IMR-90 (cell line): ENCODE measurements around the gene NCS1. TPM values are rescaled to one million over a fixed set of nuclear protein-coding genes. Genes with fewer than 3 reads are reported as not detected.
A peak's percentile ranks its signal among the peaks of the same experiment; 100 is the strongest.

Experiments used
- ATAC-seq: fragments of 200-7000 bp; cut with Tn5 transposase; 2 replicates; pipeline ENCODE4 v1.9.1; 2020; ENCODE audit warnings: low read depth, mild to moderate bottlenecking, moderate library complexity
- BruUV-seq: library from RNA; stranded (reverse); fragments of 400-500 nt; replicated peaks from 2 replicates; lab custom pipeline; 2021; lab: Mats Ljungman, UMichigan
- CTCF ChIA-PET: fragments of 300-600 bp; formaldehyde crosslinking; extraction: SDS; loops from one replicate; lab custom pipeline; 2021; ENCODE audit warnings: antibody characterized with exemption; lab: Yijun Ruan, JAX
- POLR2A ChIA-PET: fragments of 300-600 bp; sonication (Branson Sonifier 250); formaldehyde crosslinking; loops from one replicate; lab custom pipeline; 2022; ENCODE audit warnings: antibody characterized with exemption; ENCODE audit not compliant: unreplicated experiment; lab: Charles Lee
- DNase-seq: peaks from one replicate; pipeline ENCODE4 v3.0.0; 2013
- H2AFZ ChIP-seq: replicated peaks from 2 replicates; pipeline ENCODE3; 2013; ENCODE audit warnings: low read length, mild to moderate bottlenecking; ENCODE audit not compliant: poor library complexity
- H2AK5ac ChIP-seq: 2 replicates; pipeline ENCODE4 v1.6.1; 2013; ENCODE audit warnings: low read depth, low read length, inconsistent platforms
- H2AK9ac ChIP-seq: replicated peaks from 2 replicates; pipeline ENCODE3; 2013; ENCODE audit warnings: mild to moderate bottlenecking, low read depth, low read length, moderate library complexity; ENCODE audit not compliant: poor library complexity
- H2BK120ac ChIP-seq: 2 replicates; pipeline ENCODE4 v1.6.1; 2013; ENCODE audit warnings: low read depth, low read length, inconsistent platforms
- H2BK15ac ChIP-seq: 3 replicates; pipeline ENCODE4 v1.6.1; 2013; ENCODE audit warnings: low read depth, low read length, inconsistent platforms
- H2BK20ac ChIP-seq: 2 replicates; pipeline ENCODE4 v1.6.1; 2013; ENCODE audit warnings: low read depth, mild to moderate bottlenecking, inconsistent platforms, low read length, moderate library complexity
- H2BK5ac ChIP-seq: 2 replicates; pipeline ENCODE4 v1.6.1; 2013; ENCODE audit warnings: mild to moderate bottlenecking, low read depth, low read length, inconsistent platforms; ENCODE audit not compliant: poor library complexity, severe bottlenecking
- H3K14ac ChIP-seq: replicated peaks from 2 replicates; pipeline ENCODE4 v1.6.1; 2013; ENCODE audit warnings: low read depth, low read length, inconsistent platforms
- H3K18ac ChIP-seq: 2 replicates; pipeline ENCODE4 v1.6.1; 2013; ENCODE audit warnings: low read depth, low read length, control low read depth
- H3K23ac ChIP-seq: 2 replicates; pipeline ENCODE4 v1.6.1; 2013; ENCODE audit warnings: low read depth, low read length, inconsistent platforms
- H3K27ac ChIP-seq: 2 replicates; pipeline ENCODE4 v1.5.1; 2013; ENCODE audit warnings: mild to moderate bottlenecking, control low read depth, low read length; ENCODE audit not compliant: insufficient read depth
- H3K27me3 ChIP-seq: 2 replicates; pipeline ENCODE4 v1.6.1; 2013; ENCODE audit warnings: low read length; ENCODE audit not compliant: control insufficient read depth, insufficient read depth
- H3K36me3 ChIP-seq: 2 replicates; pipeline ENCODE4 v1.6.1; 2013; ENCODE audit warnings: low read length, mixed read lengths; ENCODE audit not compliant: control insufficient read depth, insufficient read depth
- H3K4ac ChIP-seq: 2 replicates; pipeline ENCODE4 v1.6.1; 2013; ENCODE audit warnings: low read depth, low read length, inconsistent platforms
- H3K4me1 ChIP-seq: 2 replicates; pipeline ENCODE4 v1.6.1; 2013; ENCODE audit warnings: low read length, mixed read lengths; ENCODE audit not compliant: control insufficient read depth, insufficient read depth
- H3K4me2 ChIP-seq: 2 replicates; pipeline ENCODE4 v1.6.1; 2013; ENCODE audit warnings: low read depth, mild to moderate bottlenecking, control low read depth, low read length, moderate library complexity
- H3K4me3 ChIP-seq: 2 replicates; pipeline ENCODE4 v1.5.1; 2013; ENCODE audit warnings: low read depth, mild to moderate bottlenecking, control low read depth, low read length, moderate library complexity; ENCODE audit not compliant: insufficient read depth
- H3K56ac ChIP-seq: 2 replicates; pipeline ENCODE4 v1.6.1; 2013; ENCODE audit warnings: low read length, inconsistent platforms; ENCODE audit not compliant: insufficient read depth; ENCODE audit errors: extremely low read depth
- H3K79me1 ChIP-seq, 2 experiments: 2 replicates each; pipeline ENCODE4 v1.6.1; 2013; ENCODE audit warnings: low read length in 2 of 2, inconsistent platforms in 1 of 2, low read depth in 1 of 2
- H3K9ac ChIP-seq: 2 replicates; pipeline ENCODE4 v1.6.1; 2013; ENCODE audit warnings: low read depth, low read length, control low read depth
- H3K9me1 ChIP-seq: 2 replicates; pipeline ENCODE4 v1.6.1; 2013; ENCODE audit warnings: low read length, inconsistent platforms; ENCODE audit not compliant: insufficient read depth
- H3K9me3 ChIP-seq: 2 replicates; pipeline ENCODE4 v1.6.1; 2013; ENCODE audit warnings: low read length; ENCODE audit not compliant: control insufficient read depth, insufficient read depth
- H4K20me1 ChIP-seq: 2 replicates; pipeline ENCODE4 v1.6.1; 2013; ENCODE audit warnings: low read length, inconsistent platforms; ENCODE audit not compliant: insufficient read depth
- H4K5ac ChIP-seq: 2 replicates; pipeline ENCODE4 v1.6.1; 2013; ENCODE audit warnings: mild to moderate bottlenecking, low read depth, low read length, control low read depth
- H4K8ac ChIP-seq, 2 experiments: 2 replicates each; pipeline ENCODE4 v1.6.1; 2013; ENCODE audit warnings: low read depth in 2 of 2, low read length in 2 of 2, control low read depth in 1 of 2, inconsistent platforms in 1 of 2
- H4K91ac ChIP-seq: 2 replicates; pipeline ENCODE4 v1.6.1; 2013; ENCODE audit warnings: low read depth, low read length, inconsistent platforms; ENCODE audit not compliant: insufficient read depth
- BHLHE40 ChIP-seq: fragments of 150-350 bp; IDR thresholded peaks from 2 replicates; pipeline ENCODE4 v1.6.1; 2016; ENCODE audit warnings: mild to moderate bottlenecking, low read depth, low read length
- CEBPB ChIP-seq: IDR thresholded peaks from 2 replicates; pipeline ENCODE4 v1.6.1; 2012; ENCODE audit warnings: low read depth, low read length, improper control_type of control experiment
- CHD1 ChIP-seq: IDR thresholded peaks from 2 replicates; pipeline ENCODE4 v1.6.1; 2012; ENCODE audit warnings: low read depth, low read length, improper control_type of control experiment
- FOS ChIP-seq: fragments of 150-350 bp; IDR thresholded peaks from 2 replicates; pipeline ENCODE4 v1.6.1; 2016; ENCODE audit warnings: low read depth, low read length
- MXI1 ChIP-seq: IDR thresholded peaks from 2 replicates; pipeline ENCODE4 v1.6.1; 2012; ENCODE audit warnings: low read depth, mild to moderate bottlenecking, low read length, moderate library complexity, borderline replicate concordance
- RCOR1 ChIP-seq: IDR thresholded peaks from 2 replicates; pipeline ENCODE4 v1.6.1; 2012; ENCODE audit warnings: mild to moderate bottlenecking, low read length, improper control_type of control experiment; ENCODE audit not compliant: insufficient replicate concordance
- WGBS, 2 experiments: methylation state at CpG; one replicate each; pipeline versions ENCODE4 v1.1.5 to v1.1.7; 2013; ENCODE audit warnings: missing lambda C conversion rate in 2 of 2; ENCODE audit not compliant: insufficient read length in 1 of 2; ENCODE audit errors: extremely low coverage in 2 of 2; 5-methylcytosine and 5-hydroxymethylcytosine counted together
- dilution Hi-C: fragments of 300-500 bp; cut with HindIII; formaldehyde crosslinking; loops from one replicate; pipeline ENCODE4 v1.14.3; 2018; ENCODE audit warnings: low sequenced_read_pairs; ENCODE audit not compliant: unreplicated experiment
- in situ Hi-C: fragments of 300-500 bp; cut with MboI; formaldehyde crosslinking; loops from 3 replicates; pipeline ENCODE4 v1.14.3; 2019; ENCODE audit warnings: low sequenced_read_pairs, inconsistent platforms, mixed read lengths
- intact Hi-C: fragments of 100-400 bp; cut with micrococcal nuclease; formaldehyde crosslinking; loops from 2 replicates; pipeline ENCODE4 v1.10.0; 2022
- polyA plus RNA-seq, 3 experiments: library from polyadenylated mRNA; depleted of rRNA; stranded (reverse); fragments of >200 nt; gene quantifications; 2 replicates each; pipeline ENCODE4 v1.2.3, GENCODE V29; 2012; ENCODE audit warnings: low replicate concordance in 1 of 3
- total RNA-seq: library from RNA; depleted of rRNA; stranded (reverse); fragments of >200 nt; gene quantifications from 2 replicates; pipeline ENCODE4 v1.2.3, GENCODE V29; 2012
- TF ChIP-seq, protein P1 (sequence below): fragments of 150-350 bp; IDR thresholded peaks from 2 replicates; pipeline ENCODE4 v1.6.1; 2016; ENCODE audit warnings: low read depth, mild to moderate bottlenecking, low read length, moderate library complexity, borderline replicate concordance

NCS1 gene
- total and polyA plus RNA-seq, 2 of the 4 experiments (the other 2 are of a cell fraction) = 41.0 to 60.5 TPM

DNA sequence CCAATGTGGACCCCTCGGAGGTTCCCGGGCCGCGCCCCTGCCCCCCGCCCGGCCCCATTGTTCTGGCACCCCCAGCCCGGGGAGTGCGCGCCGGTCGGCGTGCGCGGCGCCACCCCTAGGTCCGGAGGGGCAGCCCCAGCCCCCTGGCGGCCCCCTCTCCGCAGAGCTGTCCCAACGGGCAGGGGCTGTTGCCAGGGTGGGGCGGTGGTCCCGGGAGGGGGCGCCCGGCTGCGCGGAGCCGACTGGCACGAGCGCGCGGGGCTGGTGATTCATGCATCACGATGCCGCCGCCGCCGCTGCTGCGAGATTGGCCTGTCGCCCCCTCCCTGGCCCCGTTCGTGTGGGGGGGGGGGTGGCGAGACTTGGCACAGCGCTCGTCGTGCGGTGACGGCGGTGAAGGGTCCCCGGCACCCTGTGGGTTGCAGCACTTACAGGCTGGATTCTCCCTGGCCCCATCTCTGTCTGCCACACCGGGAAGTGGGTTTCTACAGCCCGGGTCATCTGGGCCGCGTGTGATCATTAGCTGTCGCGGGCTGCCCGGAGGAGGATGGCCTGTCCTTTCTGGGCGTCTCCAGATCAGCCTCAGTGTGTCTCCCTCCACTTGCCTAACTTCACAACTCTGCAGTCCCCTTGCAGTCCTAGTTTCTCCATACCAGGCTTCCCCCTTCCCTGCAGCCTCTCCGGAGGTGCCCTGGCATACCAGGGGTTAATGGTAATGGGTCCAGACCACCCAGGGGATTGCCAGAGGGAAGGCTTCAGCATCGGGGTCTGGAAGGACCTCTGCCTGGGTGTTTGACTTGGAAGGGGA, 858 bp downstream of the NCS1 start (continued):
- TF ChIP-seq MXI1 (peak; percentile 52; the same call in 1 of the 2 replicates), CHD1 (no peak)

DNA sequence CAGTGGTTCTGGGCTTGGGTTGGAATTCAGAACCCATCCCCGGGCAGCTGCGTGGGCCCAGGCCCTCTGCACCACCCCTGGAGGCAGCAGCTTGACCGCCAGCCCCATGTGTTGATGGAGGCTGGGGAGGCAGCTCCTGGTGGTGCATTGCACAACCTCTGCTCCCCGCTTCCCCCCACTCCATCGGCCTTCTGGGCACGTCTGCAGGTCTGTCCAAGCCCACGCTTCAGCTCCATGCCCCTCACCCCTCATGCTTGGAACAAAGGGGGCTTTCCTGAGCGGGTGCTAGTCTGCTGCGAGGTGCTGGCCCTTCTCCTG, 1.4 kb downstream of the NCS1 start:
- intact Hi-C loops = loop anchor here (1.0 to 2.0 kb wide), 2 partner anchors 63 to 66 kb away; no protein-coding TSS in a partner anchor
- H2AK5ac ChIP-seq = peak overlapping the region; percentile 61
- peaks cover 13% of the 10 kb centered on the region for H3K4me1 ChIP-seq
- peak; percentile 41 for ATAC-seq
- H3K27ac ChIP-seq = peak overlapping the region; percentile 70
- H3K79me1 ChIP-seq = peaks cover 18 to 56% of the 10 kb centered on the region in 2 experiments; a peak in 3 of 4 replicates
- peak overlapping the region; percentile 93 for H3K4me2 ChIP-seq
- peak; percentile 28 for DNase-seq
- H2BK120ac ChIP-seq = no peak overlapping the region
- no peak overlapping the region for H3K18ac ChIP-seq
- peak overlapping the region; percentile 36; the same call in 1 of the 2 replicates for H3K56ac ChIP-seq
- H2BK20ac ChIP-seq = no peak overlapping the region
- peak overlapping the region; percentile 88 for H3K4ac ChIP-seq
- peak overlapping the region; percentile 85 for H2AFZ ChIP-seq
- H3K27me3 ChIP-seq = no peaks in the 10 kb centered on the region
- H3K14ac ChIP-seq = peak overlapping the region; percentile 93
- H2AK9ac ChIP-seq = peak overlapping the region; percentile 75
- ChIA-PET CTCF (interaction anchor here (0.9 kb wide), 1 partner anchor 67 kb away, joined by 3 read pairs; no protein-coding TSS in a partner anchor), POLR2A (interaction anchor here (0.6 kb wide), 1 partner anchor 207 kb away, joined by 3 read pairs; no protein-coding TSS in a partner anchor)
- no TSS peak for BruUV-seq
- dilution Hi-C loops = no loop called here
- H3K9ac ChIP-seq = peak overlapping the region; percentile 56
- no peaks in the 10 kb centered on the region for H3K9me3 ChIP-seq
- H3K9me1 ChIP-seq = peaks cover 24% of the 10 kb centered on the region
- peak overlapping the region; percentile 48; the same call in 1 of the 2 replicates for H3K23ac ChIP-seq
- no peak overlapping the region for H4K5ac ChIP-seq
- H3K4me3 ChIP-seq = peak overlapping the region; percentile 71
- H2BK15ac ChIP-seq = no peak overlapping the region; the same call in 2 of the 3 replicates
- TF ChIP-seq FOS (no peak), CEBPB (peak; percentile 91), RCOR1 (no peak), BHLHE40 (no peak)
- TF ChIP-seq, protein P1, sequence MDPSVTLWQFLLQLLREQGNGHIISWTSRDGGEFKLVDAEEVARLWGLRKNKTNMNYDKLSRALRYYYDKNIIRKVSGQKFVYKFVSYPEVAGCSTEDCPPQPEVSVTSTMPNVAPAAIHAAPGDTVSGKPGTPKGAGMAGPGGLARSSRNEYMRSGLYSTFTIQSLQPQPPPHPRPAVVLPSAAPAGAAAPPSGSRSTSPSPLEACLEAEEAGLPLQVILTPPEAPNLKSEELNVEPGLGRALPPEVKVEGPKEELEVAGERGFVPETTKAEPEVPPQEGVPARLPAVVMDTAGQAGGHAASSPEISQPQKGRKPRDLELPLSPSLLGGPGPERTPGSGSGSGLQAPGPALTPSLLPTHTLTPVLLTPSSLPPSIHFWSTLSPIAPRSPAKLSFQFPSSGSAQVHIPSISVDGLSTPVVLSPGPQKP = no peak
- H4K20me1 ChIP-seq = peaks cover 53% of the 10 kb centered on the region
- peak overlapping the region; percentile 25; the same call in 1 of the 2 replicates for H4K91ac ChIP-seq
- WGBS, 2 experiments = no CpG with 5 or more reads among the region's 9 CpGs
- H3K36me3 ChIP-seq = peaks cover 8% of the 10 kb centered on the region
- H4K8ac ChIP-seq = peak overlapping the region in 1 of 2 experiments; percentile 22; a peak in 1 of 4 replicates
- in situ Hi-C loops = no loop called here
- H2BK5ac ChIP-seq = no peak overlapping the region
